Measurements from ENCODE around the gene FOXK2. TPM values are rescaled to one million over a fixed set of nuclear protein-coding genes. Genes with fewer than 3 reads are reported as not detected.

The FOXK2 gene
- total RNA-seq, 4 donors from 2014 or later, result 40.6 to 67.7 (median 61.1) TPM

DNA sequence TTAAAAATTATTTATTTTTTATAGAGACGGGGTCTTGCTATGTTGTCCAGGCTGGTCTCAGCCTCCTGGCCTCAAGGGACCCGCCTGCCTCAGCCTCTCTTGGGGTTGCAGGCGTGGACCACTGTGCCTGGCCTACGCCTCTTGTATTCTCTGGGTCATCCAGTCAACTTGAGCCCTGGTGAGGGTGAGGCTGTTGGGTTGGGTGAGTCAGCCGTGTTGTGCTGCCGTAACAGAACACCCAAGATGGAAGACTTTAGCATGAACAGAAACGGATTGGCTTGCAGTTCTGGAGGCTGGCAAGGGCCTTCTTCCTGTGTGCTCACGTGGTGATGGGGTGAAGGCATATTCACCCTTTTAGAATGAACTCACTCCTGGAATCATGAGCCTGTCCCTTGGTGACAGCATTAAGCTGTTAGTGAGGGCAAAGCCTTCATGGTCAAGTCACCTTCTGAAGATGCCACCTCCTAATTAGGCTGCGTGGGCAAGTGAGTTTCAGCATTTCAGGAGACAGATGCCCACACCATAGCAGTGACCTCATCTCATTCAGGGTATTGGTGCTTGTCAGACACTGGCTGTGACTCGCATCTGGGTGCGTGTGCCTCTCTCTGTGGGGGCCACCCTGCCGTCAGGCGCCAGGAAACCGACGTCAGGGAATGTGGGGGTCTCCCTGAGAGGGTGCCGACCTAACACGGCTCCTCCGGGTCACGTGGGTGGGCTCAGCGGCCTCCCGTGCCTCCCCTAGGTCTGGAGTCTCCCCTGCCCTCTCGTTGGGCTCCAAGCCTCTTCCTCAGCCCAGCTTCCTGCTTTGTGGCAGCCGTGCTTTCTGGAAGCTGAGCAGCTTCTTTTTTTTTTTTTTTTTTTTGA lies 79.0 kb downstream of the FOXK2 start:
- no peak for DNase-seq
- no peaks in the 10 kb centered on the region for H3K9me3 ChIP-seq
- H3K4me1 ChIP-seq, result peaks cover 7 to 22% (median 12%) of the 10 kb centered on the region in 4 donors
- H3K27ac ChIP-seq, result no peak overlapping the region
- TF ChIP-seq, protein P1, sequence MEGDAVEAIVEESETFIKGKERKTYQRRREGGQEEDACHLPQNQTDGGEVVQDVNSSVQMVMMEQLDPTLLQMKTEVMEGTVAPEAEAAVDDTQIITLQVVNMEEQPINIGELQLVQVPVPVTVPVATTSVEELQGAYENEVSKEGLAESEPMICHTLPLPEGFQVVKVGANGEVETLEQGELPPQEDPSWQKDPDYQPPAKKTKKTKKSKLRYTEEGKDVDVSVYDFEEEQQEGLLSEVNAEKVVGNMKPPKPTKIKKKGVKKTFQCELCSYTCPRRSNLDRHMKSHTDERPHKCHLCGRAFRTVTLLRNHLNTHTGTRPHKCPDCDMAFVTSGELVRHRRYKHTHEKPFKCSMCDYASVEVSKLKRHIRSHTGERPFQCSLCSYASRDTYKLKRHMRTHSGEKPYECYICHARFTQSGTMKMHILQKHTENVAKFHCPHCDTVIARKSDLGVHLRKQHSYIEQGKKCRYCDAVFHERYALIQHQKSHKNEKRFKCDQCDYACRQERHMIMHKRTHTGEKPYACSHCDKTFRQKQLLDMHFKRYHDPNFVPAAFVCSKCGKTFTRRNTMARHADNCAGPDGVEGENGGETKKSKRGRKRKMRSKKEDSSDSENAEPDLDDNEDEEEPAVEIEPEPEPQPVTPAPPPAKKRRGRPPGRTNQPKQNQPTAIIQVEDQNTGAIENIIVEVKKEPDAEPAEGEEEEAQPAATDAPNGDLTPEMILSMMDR (IDR thresholded peaks at IDR 0.05), result no peak
- TF ChIP-seq POLR2A (IDR thresholded peaks at IDR 0.05), result no peak
- no peaks in the 10 kb centered on the region for H3K27me3 ChIP-seq
- H3K4me3 ChIP-seq, result no peak overlapping the region
- peaks cover 0 to 69% (median 0%) of the 10 kb centered on the region in 3 donors for H3K36me3 ChIP-seq

DNA sequence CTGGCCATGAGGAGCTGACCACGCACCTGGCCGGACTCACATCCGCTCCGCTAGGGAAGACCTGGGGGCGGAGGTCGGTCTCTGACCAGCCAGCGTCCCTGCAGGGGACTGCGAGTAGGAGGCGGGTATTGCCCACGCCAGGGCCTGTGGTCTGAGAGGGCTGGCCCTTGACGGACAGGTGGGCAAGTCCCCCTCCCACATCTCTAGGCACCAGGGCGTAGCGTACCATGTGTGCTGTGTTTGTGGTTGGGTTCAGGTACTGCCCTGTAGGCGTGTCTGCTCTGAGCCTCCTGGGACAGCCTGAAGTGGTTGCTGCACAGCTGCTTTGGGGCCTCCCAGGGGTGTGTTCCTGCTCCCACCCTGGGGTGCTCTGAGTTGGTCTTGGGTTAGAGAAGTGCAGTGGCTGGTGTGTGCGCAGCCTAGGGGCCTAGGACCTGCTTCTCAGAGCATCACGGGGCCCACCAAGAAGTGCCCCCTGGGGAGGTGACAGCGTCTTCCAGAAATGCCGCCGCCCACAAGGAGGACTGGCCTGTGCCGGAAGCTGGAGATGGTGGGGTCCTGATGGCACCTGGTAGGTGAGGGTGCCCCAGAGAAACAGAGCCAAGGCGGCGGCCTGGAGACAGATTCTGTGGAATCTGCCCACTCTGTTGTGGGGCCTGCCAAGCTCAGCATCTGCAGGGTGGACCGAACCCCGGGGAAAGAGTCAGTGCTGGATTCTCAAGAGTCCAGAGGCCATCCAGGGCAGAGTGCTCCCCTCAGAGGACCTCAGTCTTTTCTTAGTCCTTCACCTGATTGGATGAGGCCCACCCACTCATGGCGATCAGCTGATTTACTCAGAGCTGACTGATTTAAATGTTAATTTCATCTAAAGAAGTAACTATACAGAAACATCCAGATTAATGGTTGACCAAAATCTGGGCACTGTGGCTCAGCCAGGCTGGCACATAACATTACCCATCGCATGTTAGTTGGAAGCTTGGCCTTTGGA lies 80.4 kb downstream of the FOXK2 start:
- H3K36me3 ChIP-seq, result peaks cover 0 to 75% (median 0%) of the 10 kb centered on the region in 3 donors
- DNase-seq, result no peak
- no peak overlapping the region for H3K27ac ChIP-seq
- peaks cover 0 to 15% (median 5%) of the 10 kb centered on the region in 4 donors for H3K4me1 ChIP-seq
- TF ChIP-seq POLR2A (IDR thresholded peaks at IDR 0.05), result no peak
- TF ChIP-seq, protein P1 (IDR thresholded peaks at IDR 0.05), result no peak
- no peaks in the 10 kb centered on the region for H3K9me3 ChIP-seq
- no peaks in the 10 kb centered on the region for H3K27me3 ChIP-seq
- H3K4me3 ChIP-seq, result no peak overlapping the region

DNA sequence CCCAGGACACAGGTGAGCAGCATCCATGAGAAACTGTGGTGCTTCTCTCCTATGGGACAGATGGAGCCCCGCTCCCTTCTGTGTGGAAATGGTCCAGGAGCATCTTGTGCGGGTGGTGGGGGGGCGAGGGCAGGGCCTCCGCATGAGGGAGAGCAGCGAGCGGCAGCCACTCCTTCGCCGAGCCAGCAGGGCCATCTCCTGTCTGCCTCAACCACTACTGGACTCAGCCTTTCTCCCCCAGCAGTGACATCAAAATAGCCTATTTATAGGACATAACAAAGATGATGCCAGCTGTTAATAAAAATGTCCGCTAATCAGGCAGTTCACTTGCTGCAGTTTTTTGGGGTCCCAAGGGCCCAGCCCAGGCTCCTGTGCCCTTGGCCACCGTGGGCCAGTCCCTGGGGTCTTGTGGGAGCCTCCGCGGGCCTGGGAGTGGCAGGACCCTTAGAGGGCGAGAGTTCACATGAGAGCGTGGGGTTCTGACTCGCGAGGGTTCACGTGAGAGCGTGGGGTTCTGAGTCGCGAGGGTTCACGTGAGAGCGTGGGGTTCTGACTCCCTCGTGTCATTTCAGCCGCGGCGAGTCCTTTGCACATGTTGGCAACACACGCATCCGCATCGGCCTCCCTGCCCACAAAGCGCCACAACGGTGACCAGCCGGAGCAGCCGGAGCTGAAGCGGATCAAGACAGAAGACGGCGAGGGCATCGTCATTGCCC lies 81.4 kb downstream of the FOXK2 start:
- Histone ChIP-seq H3K4me1 (peaks cover 0 to 15% (median 2%) of the 10 kb centered on the region in 4 donors), H3K27ac (no peak overlapping the region), H3K27me3 (no peaks in the 10 kb centered on the region), H3K4me3 (no peak overlapping the region), H3K36me3 (peaks cover 0 to 81% (median 0%) of the 10 kb centered on the region in 3 donors), H3K9me3 (no peaks in the 10 kb centered on the region)
- TF ChIP-seq, protein P1 (IDR thresholded peaks at IDR 0.05), result no peak
- TF ChIP-seq POLR2A (IDR thresholded peaks at IDR 0.05), result no peak
- no peak for DNase-seq

- Histone ChIP-seq H3K36me3 (peaks cover 0 to 82% (median 0%) of the 10 kb centered on the region in 3 donors), H3K27ac (no peak overlapping the region)
Measured at GRCh38 chr17:82601447-82602000, 82.0 kb downstream of the FOXK2 start.

More at GRCh38 chr17:82601447-82602000, 82.0 kb downstream of the FOXK2 start:
- Histone ChIP-seq H3K9me3 (no peaks in the 10 kb centered on the region), H3K27me3 (no peaks in the 10 kb centered on the region), H3K4me3 (no peak overlapping the region), H3K4me1 (peaks cover 0 to 10% (median 2%) of the 10 kb centered on the region in 4 donors)
- DNase-seq, result no peak
- TF ChIP-seq, protein P1 (IDR thresholded peaks at IDR 0.05), result no peak
- TF ChIP-seq POLR2A (IDR thresholded peaks at IDR 0.05), result no peak
